ENCODE results near the gene SLC22A14.
"Not testable (repeated sequence)": the region's sequence is repeated elsewhere in the genome, so short reads cannot be mapped to it uniquely, and the experiment has no call there.

SLC22A14 gene

DNA sequence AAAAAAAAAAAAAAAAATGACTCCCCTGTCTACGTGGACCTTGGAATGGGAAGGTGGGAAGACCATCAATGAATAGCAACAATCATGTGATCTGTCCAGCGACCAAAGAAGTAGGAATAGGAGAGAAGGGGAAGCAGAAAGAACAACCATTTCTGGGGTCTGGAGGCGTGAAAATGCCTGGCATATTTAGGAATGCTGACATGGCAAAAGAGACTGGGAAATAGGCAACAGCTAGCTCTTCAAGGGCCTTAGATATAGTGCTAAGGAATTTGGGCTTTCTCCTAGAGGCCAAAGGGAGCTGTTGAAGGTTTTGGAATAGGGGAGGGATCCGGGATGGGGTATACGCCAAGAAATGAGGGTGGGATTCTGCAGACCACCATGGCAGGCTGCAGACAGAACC, 10.5 kb upstream of the SLC22A14 start:
- no peak for DNase-seq (ENCODE audit: low read depth, low spot score)

DNA sequence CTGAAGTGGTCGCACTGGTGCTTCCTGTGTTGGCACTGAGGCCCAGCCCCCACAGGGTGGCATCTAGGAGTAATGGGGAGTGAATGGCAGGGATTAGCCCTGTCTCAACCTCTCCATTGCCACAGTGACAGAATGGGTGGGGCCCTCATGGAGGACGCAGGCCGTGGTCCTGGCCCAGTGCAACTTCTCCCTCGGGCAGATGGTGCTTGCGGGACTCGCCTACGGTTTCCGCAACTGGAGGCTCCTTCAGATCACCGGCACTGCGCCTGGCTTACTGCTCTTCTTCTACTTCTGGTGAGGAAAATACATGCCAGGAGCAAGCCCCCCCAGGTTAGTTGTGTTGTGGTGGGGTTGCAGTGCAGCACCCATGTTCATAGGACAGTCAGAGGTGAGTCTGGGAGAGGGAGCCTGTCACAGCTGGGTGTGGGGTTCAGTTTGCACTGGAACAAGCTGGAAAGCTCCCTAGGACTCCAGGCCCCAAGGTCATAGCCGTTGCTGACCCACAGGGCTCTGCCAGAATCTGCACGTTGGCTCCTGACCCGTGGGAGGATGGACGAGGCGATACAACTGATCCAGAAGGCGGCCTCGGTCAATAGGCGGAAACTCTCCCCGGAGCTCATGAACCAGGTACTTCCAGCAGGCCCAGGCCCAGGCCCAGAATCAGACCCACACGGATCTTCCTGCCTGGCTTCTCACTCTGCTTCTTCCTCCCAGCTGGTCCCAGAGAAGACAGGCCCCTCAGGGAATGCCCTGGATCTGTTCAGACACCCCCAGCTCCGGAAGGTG, 7.0 kb upstream of the SLC22A14 start:
- no peak for DNase-seq (ENCODE audit: low read depth, low spot score)

DNA sequence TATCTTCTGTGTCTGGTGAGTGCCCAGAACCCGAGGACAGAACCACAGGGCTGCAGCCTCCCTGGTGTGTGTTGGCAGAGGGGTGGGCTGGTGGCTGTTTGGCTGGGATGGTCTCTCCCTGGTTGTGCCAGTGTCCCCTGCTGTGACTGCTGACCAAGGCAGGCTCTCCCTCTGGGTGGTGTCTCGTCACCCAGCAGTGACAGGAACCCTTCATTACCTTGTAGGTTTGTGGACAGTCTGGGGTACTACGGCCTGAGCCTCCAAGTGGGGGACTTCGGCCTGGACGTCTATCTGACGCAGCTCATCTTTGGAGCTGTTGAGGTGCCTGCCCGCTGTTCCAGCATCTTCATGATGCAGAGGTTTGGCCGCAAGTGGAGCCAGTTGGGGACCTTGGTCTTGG, 6.4 kb upstream of the SLC22A14 start:
- no peak for DNase-seq (ENCODE audit: low read depth, low spot score)

DNA sequence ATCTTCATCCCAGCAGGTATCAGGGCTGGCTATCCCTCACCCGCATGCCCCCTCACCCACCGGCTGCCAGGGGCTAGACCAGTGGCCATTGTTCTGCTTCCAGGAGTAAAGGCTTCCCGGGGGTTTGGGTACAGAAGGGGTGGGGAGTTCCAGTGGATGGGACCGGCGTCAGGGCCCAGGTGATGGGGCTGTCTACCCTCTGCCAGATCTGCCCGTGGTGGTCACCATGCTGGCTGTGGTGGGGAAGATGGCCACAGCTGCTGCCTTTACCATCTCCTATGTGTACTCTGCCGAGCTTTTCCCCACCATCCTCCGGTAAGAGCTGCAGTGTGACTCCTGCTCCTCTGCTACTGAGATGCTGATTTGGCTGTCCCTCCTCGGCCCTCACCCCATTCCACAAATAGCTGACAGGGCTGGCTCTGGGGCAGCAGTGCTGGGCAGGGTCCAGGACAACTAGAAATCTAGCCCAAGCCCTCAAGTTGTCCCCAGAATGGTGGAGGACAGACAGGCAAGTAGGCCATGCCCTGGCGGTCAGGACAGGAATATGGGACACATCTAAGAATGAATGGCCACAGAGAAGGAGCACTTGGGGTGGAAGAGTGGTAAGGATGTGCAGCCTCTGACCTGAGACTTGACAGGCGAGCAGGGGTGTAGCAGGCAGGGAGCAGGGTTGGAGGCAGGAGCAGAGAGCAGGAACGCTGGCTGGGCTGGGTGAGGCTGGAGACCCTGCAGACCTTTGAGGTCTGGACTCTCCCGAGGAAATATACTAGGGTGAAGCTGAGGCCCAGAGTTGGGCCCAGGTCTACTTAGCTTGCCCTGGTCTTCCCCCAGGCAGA, 5.8 kb upstream of the SLC22A14 start:
- DNase-seq (ENCODE audit: low read depth, low spot score) = no peak

DNA sequence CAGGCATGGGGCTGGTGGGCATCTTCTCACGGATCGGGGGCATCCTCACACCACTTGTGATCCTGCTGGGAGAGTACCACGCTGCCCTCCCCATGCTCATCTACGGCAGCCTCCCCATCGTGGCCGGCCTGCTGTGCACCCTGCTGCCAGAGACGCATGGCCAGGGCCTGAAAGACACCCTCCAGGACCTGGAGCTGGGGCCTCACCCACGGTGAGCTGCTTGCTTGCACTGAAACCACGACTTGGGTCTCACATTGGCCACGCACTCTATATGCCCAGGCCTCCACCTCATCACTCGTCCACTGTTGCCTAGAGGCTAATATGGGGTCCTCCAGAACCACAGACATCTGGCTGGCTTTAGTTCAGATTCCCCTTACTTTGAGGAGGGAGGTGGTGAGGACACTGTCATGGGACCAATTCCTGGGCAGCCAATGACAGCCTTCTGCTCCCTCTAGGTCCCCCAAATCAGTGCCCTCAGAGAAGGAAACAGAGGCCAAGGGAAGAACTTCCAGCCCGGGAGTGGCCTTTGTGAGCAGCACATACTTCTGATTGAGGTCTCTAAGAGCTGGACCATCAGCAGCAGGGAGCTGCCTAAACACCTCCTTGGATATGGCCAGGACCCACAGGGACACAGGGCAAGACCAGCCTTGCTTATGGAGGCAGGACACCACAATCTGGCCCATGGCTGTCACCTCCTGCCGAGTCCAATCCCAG, 5.0 kb upstream of the SLC22A14 start:
- no peak for DNase-seq (ENCODE audit: low read depth, low spot score)

DNA sequence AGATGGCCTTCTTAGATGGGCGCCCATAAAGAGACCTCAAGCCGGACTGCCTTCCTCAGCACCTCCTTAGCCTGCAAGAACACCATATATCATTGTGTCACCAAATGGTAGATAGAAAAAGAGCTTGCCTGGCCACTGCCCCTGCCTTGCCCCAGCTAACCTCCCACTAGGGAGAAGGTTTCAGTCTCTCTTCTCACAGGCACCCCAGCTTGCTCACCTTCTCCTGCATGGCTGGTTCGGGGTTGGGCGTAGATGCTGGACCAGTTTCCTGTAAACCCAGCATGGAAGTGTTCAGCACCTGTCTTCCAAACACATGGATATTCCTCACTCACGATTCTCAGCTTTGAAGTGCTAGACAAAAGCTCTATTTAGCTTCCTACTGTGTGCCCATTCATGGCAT, 3.3 kb upstream of the SLC22A14 start:
- no peak for DNase-seq (ENCODE audit: low read depth, low spot score)

DNA sequence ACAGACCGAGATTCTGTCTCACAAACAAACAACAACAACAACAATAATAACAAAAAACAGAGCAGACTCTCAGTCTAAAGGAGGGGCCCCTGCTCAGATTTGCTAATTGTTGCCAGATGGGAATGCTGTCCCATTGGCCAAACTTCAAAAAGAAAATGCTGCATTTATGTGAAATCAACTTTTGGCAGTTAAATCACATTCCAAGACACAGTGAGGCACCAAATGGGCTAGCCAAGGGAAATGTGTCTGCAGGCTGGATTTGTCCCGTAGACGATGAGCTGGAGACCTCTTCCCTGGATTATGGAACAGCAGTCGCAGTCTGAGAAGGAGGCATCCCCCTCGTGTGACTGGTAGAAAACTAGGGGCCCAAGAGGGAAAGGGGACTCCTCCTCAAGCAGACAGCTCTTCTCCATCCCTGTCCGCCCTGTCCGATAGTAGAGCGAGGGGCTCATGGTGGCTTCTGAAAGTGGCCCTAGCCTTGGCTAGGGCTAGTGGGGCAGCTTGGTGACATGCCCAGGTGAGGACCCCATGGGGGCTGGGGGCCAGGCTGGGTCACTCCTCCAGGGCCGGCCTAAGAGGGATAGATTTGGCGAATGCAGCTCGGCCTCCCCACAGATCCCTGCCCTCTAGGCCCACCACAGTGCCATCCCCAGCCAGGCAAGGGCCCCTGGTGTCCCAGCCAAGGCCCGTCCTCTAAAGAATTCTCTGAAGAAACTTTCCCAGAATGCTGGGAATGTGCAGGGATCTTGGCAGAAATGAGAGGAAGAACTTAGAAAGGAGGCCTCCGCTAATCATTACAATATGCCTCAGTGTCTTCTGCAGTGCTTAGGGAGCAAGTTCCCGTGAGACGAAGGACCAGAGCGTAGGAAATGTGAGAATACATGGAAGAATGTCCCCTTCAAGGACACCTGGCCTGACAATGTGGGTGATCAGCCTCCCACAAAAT, 2.0 kb downstream of the SLC22A14 start:
- peak; percentile 59 for DNase-seq (ENCODE audit: low read depth, low spot score)

DNA sequence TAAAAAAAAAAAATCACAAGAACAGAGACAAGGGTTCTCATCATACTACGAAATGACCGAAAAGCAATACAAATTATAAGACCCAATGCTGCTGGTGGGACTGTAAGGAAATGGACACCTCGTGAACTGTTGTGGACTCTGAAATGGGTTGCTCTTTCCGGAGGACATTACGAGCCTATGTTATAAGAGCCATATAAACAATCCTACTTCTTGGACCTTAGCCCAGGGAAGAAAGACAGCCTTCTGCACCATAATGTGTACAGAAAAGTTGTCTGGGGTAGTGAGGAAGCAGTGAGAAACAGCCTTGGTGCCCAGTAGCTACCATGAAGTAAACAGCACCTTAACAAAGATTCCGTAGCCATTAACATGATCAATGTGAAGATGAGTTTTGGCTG, 2.7 kb downstream of the SLC22A14 start:
- no peak for DNase-seq (ENCODE audit: low read depth, low spot score)

DNA sequence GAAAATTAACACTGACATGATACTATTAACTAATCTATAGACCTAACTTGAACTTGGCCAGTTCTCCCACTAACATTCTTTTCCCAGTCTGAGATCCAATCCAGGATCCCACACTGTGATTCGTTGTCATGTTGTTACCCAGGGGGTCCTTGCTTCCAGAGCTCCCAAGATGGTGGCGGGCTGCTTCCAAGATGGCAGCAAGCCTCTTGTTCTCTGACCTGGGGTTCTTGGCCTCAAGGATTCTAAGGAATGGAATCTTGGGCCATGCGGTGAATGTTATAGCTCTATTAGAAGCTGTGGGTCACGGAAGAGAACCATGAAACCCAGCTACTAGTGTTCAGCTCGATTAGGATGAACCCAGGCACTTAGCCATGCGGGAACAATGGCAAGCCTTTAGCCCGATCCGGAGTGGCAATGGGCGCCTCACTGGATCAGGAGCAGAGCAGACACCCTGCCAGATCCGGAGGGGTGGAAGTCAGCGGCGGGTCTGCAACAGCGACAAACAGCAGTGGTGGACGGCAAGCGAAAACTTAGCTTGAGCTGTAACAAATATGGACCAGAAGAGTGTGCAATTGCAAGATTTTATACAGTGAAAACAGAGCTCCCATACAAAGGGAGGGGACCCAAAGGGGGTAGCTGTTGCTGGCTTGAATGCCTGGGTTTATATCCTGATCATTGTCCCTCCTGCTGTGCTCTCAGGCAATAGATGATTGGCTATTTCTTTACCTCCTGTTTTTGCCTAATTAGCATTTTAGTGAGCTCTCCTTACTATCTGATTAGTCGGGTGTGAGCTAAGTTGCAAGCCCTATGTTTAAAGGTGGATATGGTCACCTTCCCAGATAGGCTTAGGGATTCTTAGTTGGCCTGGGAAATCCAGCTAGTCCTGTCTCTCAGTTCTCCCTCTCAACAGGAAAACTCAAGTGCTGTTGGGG, 7.5 kb downstream of the SLC22A14 start:
- not testable (repeated sequence) for DNase-seq (ENCODE audit: low read depth, low spot score)

DNA sequence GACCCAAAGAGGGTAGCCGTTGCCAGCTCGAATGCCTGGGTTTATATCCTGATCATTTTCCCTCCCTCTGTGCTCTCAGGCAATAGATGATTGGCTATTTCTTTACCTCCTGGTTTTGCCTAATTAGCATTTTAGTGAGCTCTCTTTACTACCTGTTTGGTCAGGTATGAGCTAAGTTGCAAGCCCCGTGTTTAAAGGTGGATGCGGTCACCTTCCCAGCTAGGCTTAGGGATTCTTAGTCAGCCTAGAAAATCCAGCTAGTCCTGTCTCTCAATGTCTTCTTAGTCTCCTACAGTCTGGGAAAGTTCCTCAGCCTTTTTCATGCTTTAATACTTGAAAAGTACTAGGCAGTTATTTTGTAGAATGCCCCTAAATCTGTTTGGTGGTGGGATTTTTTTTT, 15.0 kb downstream of the SLC22A14 start:
- DNase-seq (ENCODE audit: low read depth, low spot score) = not testable (repeated sequence)

DNA sequence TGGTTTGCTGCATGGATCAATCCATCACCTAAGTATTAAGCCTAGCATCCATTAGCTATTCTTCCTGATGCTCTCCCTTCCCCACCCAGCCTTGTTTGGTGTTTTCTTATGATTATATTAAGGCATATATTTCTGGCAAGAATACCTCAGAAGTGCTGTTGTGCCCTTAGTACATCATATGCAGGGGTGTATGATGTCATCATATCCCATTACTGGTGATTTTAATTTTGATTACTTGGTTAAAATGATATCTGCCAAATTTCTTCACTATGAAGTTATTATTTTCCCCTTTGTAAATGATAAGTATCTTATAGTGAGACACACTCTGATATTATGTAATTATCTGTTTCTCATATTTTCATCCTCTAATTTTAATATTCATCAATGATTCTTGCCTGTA, 15.4 kb downstream of the SLC22A14 start:
- no peak for DNase-seq (ENCODE audit: low read depth, low spot score)

DNA sequence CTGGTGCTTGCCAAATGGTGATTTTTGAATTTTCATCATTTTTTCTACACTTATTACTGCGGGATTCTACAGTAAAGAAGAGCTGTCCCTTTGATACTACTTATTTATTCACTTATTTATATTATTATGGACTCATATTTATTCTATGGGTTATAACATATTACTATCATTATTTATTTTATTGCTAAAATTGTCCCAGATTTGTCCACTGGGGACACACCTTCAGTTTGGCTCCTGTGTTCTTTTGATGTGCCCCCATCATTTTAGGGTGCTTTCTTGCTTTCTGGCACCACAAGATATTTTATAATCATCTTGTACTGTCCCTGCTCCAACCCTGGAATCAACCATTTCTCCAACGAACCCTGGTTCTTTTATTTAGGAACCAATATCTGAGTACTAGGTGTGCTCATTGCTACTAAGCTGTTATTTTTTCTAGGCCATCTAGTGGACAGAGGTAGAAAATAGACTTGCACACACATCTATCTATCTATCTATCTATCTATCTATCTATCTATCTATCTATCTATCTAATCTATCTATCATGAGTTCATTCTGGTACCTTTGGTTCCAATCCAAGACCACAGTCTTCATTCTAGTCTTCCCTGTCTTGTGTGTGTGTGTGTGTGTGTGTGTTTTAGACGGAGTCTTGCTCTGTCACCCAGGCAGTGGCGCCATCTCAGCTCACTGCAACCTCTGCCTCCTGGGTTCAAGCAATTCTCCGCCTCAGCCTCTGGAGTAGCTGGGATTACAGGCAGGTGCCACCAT, 16.0 kb downstream of the SLC22A14 start:
- DNase-seq (ENCODE audit: low read depth, low spot score) = peak; percentile 30

DNA sequence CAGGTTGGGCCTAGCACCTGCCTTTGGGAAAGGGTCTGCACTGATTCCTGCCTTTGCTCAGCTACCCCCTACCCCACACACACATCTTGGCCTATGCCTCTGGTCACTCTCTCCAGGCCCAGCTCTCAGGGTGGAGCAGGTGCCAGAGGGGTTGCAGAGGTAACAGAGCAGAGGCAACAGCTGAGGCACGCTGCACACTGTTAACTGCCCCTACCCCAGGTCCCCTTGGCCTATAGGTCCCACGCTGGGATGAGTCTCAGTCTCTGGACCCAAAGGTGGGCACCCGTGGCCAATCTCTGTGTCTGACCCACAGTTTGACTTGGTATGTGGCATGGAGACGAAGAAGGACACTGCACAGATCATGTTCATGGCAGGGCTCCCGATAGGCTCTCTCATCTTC, 24.8 kb downstream of the SLC22A14 start:
- no peak for DNase-seq (ENCODE audit: low read depth, low spot score)

DNA sequence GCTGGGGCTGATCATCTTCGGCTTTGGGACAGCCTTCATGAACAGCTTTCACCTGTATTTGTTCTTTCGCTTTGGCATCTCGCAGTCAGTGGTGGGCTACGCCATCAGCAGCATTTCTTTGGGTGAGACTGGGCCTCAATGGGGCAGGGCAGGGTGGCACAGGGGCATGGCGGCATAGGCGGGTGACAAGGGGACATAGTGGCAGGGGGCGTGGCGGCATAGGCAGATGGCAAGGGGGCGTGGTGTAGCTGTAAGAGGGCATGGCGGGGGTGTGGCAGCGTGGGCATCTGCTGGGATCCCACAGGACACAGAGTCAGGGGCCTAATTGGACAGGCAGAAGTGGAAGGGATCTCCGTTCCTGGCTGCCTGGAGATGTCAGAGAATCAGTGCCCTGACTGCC, 25.5 kb downstream of the SLC22A14 start:
- DNase-seq (ENCODE audit: low read depth, low spot score) = no peak

DNA sequence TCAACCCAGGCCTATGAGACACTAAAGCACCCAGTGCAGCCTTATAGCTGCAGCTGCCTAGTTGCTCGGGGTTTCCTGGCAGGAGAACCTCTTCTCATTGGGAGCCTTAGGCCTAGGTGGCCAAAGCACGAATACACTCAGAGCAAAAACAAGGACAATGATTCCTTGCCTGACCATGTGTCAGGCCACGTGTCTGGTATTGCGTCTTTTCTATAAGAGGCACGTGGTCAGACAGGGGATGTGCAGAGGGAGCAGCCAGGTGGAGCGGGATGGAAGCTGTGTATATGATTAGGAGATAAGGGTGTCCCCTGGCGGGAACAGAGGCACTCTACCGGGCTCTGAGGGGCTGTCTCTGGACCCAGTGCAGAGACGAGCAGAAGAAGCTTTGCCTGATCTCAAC, 26.4 kb downstream of the SLC22A14 start:
- no peak for DNase-seq (ENCODE audit: low read depth, low spot score)

DNA sequence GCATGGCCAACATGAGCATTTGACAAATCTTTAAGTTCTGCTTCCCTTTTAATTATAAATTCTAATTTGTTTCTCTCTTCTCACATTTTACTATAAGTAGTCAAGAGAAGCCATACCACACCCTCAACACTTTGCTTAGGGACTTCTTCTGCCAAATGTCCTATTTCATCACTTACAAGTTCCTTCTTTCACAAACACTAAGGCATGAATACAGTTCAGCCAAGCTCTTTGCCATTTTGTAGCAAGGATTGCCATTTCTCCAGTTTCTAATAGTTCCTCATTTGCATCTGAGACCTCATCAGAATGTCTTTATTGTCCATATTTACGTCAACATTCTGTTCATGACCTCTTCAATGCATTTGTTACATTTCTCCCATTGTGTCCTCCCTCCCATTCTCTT, 29.4 kb downstream of the SLC22A14 start:
- no peak for DNase-seq (ENCODE audit: low read depth, low spot score)

DNA sequence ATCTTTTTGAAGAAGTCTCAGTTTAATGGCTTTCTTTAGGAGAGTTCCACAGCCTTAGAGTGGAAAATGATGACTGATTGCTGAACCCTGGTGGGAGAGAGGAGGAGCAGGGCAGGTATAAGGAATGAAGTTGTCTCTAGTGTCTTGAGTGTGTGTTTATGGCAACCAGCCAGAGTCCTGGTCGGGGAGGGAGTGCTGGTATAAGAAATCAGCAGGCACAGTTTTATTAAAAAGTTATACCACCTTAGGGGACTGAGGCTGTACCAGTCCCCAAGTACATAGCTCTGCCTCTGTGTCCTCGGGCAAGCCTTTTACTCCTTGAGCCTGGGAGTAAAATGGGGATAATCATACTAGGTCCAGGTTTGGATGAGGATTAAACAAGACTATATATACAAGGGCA, 29.8 kb downstream of the SLC22A14 start:
- no peak for DNase-seq (ENCODE audit: low read depth, low spot score)

DNA sequence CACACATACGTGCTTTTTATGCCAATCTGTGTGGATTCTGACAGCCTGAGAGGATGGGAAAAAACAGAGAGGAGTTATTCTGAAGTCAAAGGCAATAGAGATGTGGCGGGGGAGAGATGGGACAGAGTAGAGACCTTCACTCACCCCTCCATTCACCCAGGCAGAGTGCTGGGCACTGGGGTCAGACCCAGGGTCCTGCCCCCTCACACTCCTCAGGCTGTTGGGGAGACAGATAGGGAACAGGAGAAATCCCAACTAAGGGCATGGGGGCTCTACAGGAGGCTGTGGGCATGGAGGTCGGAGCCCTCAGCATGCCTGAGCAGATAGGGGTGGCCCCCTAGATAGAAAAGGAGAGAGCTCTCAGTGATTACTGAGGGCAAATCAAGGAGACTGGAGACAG, 30.3 kb downstream of the SLC22A14 start:
- no peak for DNase-seq (ENCODE audit: low read depth, low spot score)

DNA sequence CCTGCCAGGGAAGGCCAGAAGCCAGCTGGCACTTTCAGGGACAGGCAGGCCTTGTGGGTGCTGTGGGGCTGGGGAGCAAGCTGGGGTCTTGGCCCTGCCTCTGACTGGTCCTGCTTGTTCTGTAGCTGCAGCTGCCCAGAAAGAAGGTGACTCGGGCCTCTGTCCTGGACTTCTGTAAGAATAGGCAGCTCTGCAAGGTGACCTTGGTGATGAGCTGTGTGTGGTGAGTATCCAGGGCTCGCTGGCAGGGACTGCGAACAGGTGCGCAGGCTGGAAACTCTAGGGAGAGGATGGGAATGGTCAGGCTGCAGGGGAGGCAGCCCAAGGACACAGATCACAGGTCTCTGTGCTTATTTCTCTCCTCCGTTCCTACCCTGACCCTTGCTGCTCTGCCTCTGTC, 31.2 kb downstream of the SLC22A14 start:
- no peak for DNase-seq (ENCODE audit: low read depth, low spot score)
